ENCODE data around the gene CP.

DNA sequence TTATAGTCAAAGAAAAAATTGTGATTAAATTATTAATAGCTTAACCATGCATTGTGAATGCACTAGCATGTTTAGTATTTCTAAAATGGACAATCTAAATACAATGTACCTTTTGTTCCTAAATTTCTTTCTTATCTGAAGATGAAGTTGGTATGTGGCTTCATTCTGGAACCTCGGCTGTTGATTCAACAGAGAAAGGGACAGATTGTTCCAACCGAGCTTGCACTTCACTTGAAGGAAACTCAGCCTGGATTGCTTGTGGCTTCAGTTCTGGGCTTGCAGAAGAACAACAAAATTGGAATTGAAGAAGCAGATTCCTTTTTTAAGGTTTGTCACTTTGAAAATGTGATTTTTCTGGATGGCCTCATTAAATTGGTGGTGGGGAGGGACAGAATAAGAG, 59.6 kb downstream of the CP start:
- TF ChIP-seq, protein P1, sequence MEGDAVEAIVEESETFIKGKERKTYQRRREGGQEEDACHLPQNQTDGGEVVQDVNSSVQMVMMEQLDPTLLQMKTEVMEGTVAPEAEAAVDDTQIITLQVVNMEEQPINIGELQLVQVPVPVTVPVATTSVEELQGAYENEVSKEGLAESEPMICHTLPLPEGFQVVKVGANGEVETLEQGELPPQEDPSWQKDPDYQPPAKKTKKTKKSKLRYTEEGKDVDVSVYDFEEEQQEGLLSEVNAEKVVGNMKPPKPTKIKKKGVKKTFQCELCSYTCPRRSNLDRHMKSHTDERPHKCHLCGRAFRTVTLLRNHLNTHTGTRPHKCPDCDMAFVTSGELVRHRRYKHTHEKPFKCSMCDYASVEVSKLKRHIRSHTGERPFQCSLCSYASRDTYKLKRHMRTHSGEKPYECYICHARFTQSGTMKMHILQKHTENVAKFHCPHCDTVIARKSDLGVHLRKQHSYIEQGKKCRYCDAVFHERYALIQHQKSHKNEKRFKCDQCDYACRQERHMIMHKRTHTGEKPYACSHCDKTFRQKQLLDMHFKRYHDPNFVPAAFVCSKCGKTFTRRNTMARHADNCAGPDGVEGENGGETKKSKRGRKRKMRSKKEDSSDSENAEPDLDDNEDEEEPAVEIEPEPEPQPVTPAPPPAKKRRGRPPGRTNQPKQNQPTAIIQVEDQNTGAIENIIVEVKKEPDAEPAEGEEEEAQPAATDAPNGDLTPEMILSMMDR (conservative IDR thresholded peaks at IDR 0.05): no peak
- TF ChIP-seq EZH2 (IDR thresholded peaks at IDR 0.05; ENCODE audit: low read depth): no peak

Measured in PC-9 (cell line).